ENCODE data around the gene PRIM2.
"Not testable (repeated sequence)": the region's sequence is repeated elsewhere in the genome, so short reads cannot be mapped to it uniquely, and the experiment has no call there.

Gene PRIM2

DNA sequence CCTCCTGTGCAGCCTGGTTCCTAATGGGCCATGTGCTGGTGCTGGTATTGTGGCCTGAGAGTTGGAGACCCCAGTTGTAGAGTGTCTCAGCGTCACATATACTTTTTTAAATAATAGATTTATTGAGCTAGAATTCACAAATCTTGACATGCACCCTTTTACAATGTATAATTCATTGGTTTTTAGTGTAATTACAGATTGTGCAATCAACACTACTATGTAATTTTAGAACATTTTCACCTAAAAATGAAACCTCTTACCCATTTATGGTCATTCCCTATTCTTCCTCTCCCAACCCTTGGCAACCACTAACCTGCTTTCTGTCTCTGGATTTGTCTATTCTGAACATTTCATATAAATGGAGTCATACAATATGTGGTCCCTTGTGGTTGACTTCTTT lies 10.6 kb downstream of the PRIM2 start:
- H3K9me3 ChIP-seq (ENCODE audit: control insufficient read depth, low read length) = no peaks in the 10 kb centered on the region
- no peak overlapping the region for H3K9ac ChIP-seq
- no peak overlapping the region for H2AFZ ChIP-seq
- no peak overlapping the region for H3K27ac ChIP-seq
- H3K27me3 ChIP-seq (ENCODE audit: control insufficient read depth, insufficient read depth, low read length) = no peaks in the 10 kb centered on the region
- no peak overlapping the region for H3K4me3 ChIP-seq (ENCODE audit: low read depth, low read length)
- no peak overlapping the region for H3K4me2 ChIP-seq (ENCODE audit: low read length)
- H3K36me3 ChIP-seq (ENCODE audit: control insufficient read depth, insufficient read depth, low read length) = no peaks in the 10 kb centered on the region
- TF ChIP-seq, protein P1, sequence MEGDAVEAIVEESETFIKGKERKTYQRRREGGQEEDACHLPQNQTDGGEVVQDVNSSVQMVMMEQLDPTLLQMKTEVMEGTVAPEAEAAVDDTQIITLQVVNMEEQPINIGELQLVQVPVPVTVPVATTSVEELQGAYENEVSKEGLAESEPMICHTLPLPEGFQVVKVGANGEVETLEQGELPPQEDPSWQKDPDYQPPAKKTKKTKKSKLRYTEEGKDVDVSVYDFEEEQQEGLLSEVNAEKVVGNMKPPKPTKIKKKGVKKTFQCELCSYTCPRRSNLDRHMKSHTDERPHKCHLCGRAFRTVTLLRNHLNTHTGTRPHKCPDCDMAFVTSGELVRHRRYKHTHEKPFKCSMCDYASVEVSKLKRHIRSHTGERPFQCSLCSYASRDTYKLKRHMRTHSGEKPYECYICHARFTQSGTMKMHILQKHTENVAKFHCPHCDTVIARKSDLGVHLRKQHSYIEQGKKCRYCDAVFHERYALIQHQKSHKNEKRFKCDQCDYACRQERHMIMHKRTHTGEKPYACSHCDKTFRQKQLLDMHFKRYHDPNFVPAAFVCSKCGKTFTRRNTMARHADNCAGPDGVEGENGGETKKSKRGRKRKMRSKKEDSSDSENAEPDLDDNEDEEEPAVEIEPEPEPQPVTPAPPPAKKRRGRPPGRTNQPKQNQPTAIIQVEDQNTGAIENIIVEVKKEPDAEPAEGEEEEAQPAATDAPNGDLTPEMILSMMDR (IDR thresholded peaks at IDR 0.05) = no peak
- no peaks in the 10 kb centered on the region for H3K79me2 ChIP-seq
- H3K4me1 ChIP-seq = no peaks in the 10 kb centered on the region

- Histone ChIP-seq H3K9ac (no peak overlapping the region), H3K79me2 (no peaks in the 10 kb centered on the region), H3K27ac (no peak overlapping the region), H2AFZ (no peak overlapping the region), H3K4me3 (ENCODE audit: low read depth, low read length) (no peak overlapping the region), H3K36me3 (ENCODE audit: control insufficient read depth, insufficient read depth, low read length) (no peaks in the 10 kb centered on the region), H3K9me3 (ENCODE audit: control insufficient read depth, low read length) (no peaks in the 10 kb centered on the region), H3K27me3 (ENCODE audit: control insufficient read depth, insufficient read depth, low read length) (no peaks in the 10 kb centered on the region), H3K4me1 (no peaks in the 10 kb centered on the region), H3K4me2 (ENCODE audit: low read length) (no peak overlapping the region)
- TF ChIP-seq, protein P1 (IDR thresholded peaks at IDR 0.05) = no peak
Observed at GRCh38 chr6:57329933-57330332, 12.5 kb downstream of the PRIM2 start.

GRCh38 chr6:57342148-57342669 lies 24.8 kb downstream of the PRIM2 start:
- Histone ChIP-seq H3K27me3 (ENCODE audit: control insufficient read depth, insufficient read depth, low read length) (no peaks in the 10 kb centered on the region), H3K79me2 (no peaks in the 10 kb centered on the region), H3K27ac (no peak overlapping the region), H3K9ac (no peak overlapping the region), H3K4me2 (ENCODE audit: low read length) (no peak overlapping the region), H2AFZ (no peak overlapping the region), H3K9me3 (ENCODE audit: control insufficient read depth, low read length) (no peaks in the 10 kb centered on the region), H3K36me3 (ENCODE audit: control insufficient read depth, insufficient read depth, low read length) (no peaks in the 10 kb centered on the region), H3K4me3 (ENCODE audit: low read depth, low read length) (no peak overlapping the region), H3K4me1 (no peaks in the 10 kb centered on the region)
- TF ChIP-seq, protein P1 (IDR thresholded peaks at IDR 0.05) = no peak

- H3K4me2 ChIP-seq (ENCODE audit: low read length); H3K36me3 ChIP-seq (ENCODE audit: control insufficient read depth, insufficient read depth, low read length); H3K79me2 ChIP-seq; H3K27ac ChIP-seq; H3K4me1 ChIP-seq; H3K9ac ChIP-seq; H2AFZ ChIP-seq; H3K27me3 ChIP-seq (ENCODE audit: control insufficient read depth, insufficient read depth, low read length); H3K4me3 ChIP-seq (ENCODE audit: low read depth, low read length); H3K9me3 ChIP-seq (ENCODE audit: control insufficient read depth, low read length): not testable (repeated sequence)
Observed at GRCh38 chr6:57343342-57343741, 25.9 kb downstream of the PRIM2 start.

- not testable (repeated sequence) for H3K27me3 ChIP-seq (ENCODE audit: control insufficient read depth, insufficient read depth, low read length); H2AFZ ChIP-seq; H3K4me2 ChIP-seq (ENCODE audit: low read length); H3K9ac ChIP-seq; H3K79me2 ChIP-seq; H3K27ac ChIP-seq; H3K4me1 ChIP-seq; H3K4me3 ChIP-seq (ENCODE audit: low read depth, low read length); H3K36me3 ChIP-seq (ENCODE audit: control insufficient read depth, insufficient read depth, low read length); H3K9me3 ChIP-seq (ENCODE audit: control insufficient read depth, low read length)
Observed at GRCh38 chr6:57346715-57347114, 29.3 kb downstream of the PRIM2 start.

GRCh38 chr6:57347597-57347996 lies 30.2 kb downstream of the PRIM2 start:
- H2AFZ ChIP-seq; H3K4me2 ChIP-seq (ENCODE audit: low read length): not testable (repeated sequence)

DNA sequence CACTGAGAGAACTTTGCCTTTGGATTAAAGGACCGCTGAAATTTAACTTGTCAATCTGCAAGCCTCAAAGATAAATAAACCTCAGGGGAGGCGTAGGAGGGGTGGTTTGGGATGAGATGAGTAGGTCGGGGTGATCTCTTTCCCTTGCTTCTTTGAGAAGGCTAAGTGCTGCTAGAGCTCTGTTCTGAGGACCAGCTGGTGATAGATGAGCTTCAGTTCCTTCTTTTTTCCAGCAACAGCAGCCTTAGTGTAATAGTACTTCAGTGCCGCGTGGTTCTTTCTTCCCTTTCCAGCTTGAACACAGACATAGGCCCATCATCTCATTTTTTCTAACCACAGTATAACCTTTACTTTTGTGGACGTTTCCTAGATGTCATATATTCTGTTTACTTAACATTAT lies 33.0 kb downstream of the PRIM2 start:
- not testable (repeated sequence) for H3K4me3 ChIP-seq (ENCODE audit: low read depth, low read length); H3K9me3 ChIP-seq (ENCODE audit: control insufficient read depth, low read length); H3K79me2 ChIP-seq; H3K36me3 ChIP-seq (ENCODE audit: control insufficient read depth, insufficient read depth, low read length); H2AFZ ChIP-seq; H3K9ac ChIP-seq; H3K27ac ChIP-seq; H3K27me3 ChIP-seq (ENCODE audit: control insufficient read depth, insufficient read depth, low read length); H3K4me1 ChIP-seq; H3K4me2 ChIP-seq (ENCODE audit: low read length)

More at GRCh38 chr6:57347597-57347996, 30.2 kb downstream of the PRIM2 start:
- H3K27ac ChIP-seq; H3K4me1 ChIP-seq; H3K4me3 ChIP-seq (ENCODE audit: low read depth, low read length); H3K27me3 ChIP-seq (ENCODE audit: control insufficient read depth, insufficient read depth, low read length); H3K79me2 ChIP-seq; H3K36me3 ChIP-seq (ENCODE audit: control insufficient read depth, insufficient read depth, low read length); H3K9me3 ChIP-seq (ENCODE audit: control insufficient read depth, low read length); H3K9ac ChIP-seq: not testable (repeated sequence)

DNA sequence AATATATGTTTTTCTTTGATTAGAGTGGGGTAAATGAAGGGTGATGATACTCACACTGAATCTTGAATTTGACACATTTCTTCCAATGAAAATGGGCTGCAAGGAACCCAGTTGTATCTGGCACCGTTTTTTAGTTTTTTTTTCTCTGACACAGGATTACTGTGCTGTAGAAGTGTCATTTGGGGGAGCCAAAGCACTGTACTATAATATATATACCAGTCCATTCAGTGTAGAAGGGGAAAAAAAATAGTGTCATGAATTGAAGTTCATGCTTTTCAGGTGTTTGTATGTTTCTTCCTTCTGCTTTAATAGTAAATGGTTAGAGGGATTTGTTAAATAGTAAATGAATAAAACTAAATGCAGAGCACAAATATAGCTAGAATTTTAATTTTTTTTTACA lies 35.2 kb downstream of the PRIM2 start:
- H3K4me3 ChIP-seq (ENCODE audit: low read depth, low read length); H3K9ac ChIP-seq; H3K4me1 ChIP-seq; H3K4me2 ChIP-seq (ENCODE audit: low read length); H2AFZ ChIP-seq; H3K27me3 ChIP-seq (ENCODE audit: control insufficient read depth, insufficient read depth, low read length); H3K9me3 ChIP-seq (ENCODE audit: control insufficient read depth, low read length); H3K36me3 ChIP-seq (ENCODE audit: control insufficient read depth, insufficient read depth, low read length); H3K27ac ChIP-seq; H3K79me2 ChIP-seq: not testable (repeated sequence)

DNA sequence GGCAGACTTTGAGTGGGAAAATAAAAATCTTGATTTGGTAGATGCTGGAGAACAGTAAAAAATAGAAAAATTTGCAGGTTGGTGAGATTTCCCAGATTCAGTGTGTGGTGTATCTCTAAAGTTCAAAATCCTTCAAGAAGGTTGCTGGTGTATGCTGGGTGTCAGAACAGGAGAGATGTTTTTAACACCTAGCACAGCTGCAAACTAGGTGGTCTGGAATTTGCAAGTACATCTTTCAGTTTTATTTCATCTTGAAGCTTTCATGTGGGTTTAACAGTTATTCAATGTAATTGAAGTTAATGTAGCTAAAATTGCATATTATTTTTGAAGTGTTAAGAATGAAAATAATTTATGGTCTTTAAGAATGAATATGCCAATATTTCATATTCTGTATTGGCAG lies 40.9 kb downstream of the PRIM2 start:
- not testable (repeated sequence) for H3K27me3 ChIP-seq (ENCODE audit: control insufficient read depth, insufficient read depth, low read length); H3K27ac ChIP-seq; H3K79me2 ChIP-seq

More for the DNA sequence above, 40.9 kb downstream of the PRIM2 start:
- not testable (repeated sequence) for H3K9me3 ChIP-seq (ENCODE audit: control insufficient read depth, low read length); H2AFZ ChIP-seq; H3K9ac ChIP-seq; H3K4me3 ChIP-seq (ENCODE audit: low read depth, low read length); H3K4me2 ChIP-seq (ENCODE audit: low read length); H3K36me3 ChIP-seq (ENCODE audit: control insufficient read depth, insufficient read depth, low read length); H3K4me1 ChIP-seq

Measured in parathyroid adenoma (tissue), 2 donors.